Hematopoietic multipotent progenitor cell treated with erythropoietin and hydrocortisone succinate and interleukin-3 and kit ligand, for 15 days (in vitro differentiated cells): ENCODE measurements around the gene EZR.

Experiments
- DNase-seq: peaks from one replicate; pipeline ENCODE4 v3.0.0-alpha.2; 2015; ENCODE audit warnings: low spot score

The EZR gene

DNA sequence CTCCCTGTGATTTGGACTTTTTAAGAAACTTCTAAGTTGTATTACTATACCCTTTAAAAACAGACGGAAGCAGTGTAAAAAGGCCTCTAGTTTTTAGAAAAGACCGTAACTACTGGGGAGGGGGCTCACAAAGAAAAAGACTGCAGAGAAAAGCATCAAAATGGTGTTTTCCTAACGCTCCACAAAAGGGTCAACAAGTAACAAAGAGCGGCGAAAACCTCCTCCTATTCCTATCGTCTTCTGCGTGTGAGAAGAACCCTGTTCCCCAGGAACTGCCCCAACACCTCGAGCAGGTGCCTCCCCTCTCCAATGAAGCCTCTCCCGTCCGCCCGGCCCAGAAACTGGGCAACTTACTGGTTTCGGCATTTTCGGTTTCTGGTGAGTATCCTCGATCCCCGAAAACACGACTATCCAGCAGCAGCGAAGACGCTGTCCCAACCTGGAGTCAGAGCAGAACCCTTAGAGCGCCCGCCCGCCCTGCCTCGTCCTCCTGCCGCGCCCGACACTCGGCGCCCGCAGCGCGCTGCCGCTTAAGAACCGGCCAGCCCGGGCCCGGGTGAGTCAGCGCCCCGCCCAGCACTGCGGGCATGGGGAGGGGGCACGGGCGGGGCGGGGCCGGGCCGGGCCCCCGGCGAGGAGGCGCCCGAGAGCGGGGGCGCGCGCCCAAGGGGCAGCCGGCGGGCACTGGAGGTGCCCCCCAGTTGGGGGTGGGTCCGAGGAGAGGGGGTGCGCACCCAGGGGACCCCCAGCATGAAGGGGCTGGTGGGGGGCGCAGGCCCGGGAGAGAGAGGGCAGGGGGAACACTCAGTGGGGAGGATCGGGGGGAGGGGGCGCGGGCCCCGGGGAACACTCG is 1.2 kb downstream of the EZR start:
- DNase-seq: peak; percentile 73

DNA sequence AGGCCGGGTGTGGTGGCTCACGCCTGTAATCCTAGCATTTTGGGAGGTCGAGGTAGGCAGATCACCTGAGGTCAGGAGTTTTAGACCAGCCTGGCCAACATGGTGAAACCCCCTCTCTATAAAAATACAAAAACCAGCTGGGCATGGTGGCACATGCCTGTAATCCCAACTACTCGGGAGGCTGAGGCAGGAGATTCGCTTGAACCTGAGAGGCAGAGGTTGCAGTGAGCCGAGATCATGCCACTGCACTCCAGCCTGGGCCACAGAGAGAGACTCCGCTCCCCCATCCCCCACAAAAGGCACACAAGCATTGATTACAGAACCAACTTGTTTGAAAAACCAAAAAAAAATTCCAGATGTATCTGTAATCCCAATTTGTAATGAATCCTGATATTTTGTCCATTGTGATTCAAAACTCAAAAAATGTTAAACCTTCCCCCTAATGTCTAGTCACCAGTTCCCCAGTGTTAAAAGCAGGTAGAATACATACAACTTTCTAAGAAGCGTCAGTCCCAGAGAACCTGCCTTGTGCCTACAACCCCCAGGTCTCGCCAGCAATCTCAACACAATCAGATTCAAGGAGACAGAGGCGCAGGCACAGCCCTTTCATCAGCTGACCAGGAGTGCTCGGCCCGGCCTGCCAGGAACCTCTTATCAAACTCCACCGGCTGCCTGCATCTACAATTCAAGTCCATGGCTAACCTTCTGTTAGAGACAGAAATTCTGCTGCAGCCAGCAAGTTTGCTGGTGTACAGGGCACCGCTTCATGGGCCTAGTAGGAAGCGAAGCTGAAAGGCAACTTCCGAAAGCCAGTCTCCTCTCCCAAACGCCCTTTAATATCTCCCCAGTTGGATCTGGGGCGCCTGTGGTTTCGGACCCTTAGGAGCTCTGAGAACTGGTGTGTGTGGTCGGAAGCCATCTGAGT is 2.1 kb downstream of the EZR start:
- peak; percentile 76 for DNase-seq

DNA sequence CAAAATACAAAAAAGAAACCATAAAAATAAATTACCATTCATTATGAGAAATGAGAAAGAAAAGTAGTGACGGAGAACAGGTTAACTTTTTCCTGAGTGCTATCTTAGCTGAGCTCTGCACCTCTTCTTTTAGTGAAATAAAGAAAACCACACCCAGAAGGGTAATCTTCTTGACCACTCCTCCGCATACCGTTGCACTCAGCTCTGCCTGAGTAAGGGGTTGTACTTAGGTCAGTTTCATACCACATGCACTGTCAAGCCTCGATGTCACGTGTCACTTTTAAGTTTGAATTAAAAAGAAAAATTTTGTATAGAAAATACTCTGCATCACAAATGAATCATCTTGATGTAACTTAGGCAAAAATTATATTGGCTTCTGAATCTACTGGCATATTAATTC is 2.8 kb downstream of the EZR start:
- DNase-seq: no peak

DNA sequence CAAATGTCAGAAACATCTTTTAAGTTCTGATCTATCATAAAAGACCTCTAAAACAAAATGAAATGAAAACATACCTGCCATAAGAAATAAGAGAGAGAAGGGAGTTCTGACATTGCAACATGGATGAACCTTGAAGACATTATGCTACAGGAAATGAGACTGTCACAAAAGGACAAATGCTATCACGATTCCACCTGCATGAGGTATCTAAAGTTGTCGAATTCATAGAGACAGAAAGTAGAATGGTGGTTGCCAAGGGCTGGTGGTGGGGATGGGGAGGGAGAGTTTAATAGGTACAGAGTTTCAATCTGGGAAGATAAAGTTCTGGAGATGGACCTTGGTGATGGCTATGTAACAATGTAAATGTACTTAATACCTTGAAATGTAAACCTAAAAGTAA is 3.3 kb downstream of the EZR start:
- no peak for DNase-seq

DNA sequence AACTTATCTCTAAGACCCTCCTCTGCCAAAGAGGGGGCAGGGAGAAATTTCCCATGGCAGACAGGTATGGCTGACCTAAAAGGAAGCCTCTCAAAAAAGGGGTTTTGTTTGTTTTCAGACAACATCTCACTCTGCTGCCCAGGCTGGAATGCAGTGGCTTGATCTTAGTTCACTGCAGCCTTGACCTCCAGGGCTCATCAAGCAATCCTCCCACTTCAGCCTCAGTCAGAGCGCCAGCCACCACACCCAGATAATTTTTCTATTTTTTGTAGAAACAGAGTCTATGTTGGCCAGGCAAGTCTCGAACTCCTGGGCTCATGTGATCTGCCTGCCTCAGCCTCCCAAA is 3.8 kb downstream of the EZR start:
- DNase-seq: no peak

DNA sequence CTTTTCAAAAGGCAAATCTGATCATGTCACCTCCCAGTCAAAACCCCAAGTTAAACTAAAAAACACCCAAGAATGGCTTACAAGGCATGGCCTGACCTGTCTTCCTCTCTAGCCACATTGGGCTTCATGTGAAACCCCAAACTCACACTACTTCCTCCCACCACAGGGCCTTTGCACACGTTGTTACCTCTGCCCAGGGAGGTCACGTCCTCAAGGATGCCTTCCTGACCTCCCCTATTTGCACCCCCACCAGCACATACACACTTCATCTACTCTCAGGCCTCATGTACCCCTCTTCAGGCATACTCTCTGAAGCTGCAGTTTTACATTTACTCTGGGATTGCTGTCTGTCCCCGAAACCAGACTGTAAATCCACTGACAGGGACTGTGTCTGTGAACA is 6.1 kb downstream of the EZR start:
- no peak for DNase-seq

DNA sequence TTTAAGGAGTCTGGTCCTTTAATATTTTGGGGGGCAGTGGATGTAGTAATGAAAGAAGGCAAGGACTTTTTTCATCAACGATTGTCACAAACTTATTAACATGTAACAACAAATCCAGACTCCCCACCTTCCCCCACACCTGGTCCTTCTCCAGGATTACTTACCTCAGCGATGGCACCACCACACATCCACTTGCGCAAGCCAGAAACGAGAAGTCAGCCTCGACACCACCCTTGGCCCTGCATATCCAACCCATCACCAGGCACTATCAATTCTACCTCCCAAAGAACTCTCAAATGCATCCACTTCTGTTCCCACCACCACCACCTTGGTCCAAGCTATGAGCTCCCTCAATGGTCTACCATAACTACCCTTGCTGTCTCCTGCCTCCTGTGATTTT is 6.6 kb downstream of the EZR start:
- DNase-seq: no peak

DNA sequence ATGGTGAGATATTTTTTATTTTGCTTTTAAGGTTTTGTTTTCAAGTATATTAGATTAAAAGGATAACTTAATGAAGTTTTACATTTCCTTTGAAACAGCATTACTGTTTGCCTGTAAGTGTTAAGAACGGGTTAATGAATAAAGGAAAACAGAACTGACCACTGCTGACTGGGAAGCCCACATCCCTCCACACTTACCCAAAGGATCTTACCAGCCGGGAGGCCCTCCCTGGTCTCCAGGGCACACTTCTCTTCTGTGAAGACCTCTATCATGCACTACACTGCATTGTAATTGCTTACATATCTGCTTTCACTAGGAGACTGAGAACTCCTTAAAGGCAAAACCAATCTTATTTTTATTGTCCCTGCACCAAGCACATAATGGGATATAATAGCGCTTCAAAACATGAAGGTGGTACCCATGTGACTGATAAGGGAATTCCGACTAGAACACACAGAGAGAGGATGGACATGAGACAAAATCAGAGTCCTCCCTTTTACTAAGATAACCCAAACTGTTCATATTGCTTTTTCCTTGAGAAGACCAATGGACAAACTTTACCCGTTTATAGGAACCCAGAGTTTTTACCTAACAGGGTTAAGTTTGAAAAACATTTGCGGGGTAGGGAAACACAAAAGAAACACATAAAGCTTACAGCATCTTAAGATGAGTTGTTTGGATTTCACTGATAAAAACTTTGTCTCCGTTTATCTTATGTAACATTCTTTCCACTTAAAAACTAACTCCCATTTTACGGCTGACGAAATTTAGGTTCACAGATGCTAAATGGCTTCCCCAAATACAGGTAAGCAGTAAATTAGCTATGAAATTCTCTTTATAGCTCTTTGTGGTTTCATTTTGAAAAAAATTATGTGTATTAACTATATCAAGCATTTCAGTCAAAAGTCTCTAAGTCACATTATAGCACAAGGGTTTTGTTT is 8.7 kb downstream of the EZR start:
- DNase-seq: no peak

DNA sequence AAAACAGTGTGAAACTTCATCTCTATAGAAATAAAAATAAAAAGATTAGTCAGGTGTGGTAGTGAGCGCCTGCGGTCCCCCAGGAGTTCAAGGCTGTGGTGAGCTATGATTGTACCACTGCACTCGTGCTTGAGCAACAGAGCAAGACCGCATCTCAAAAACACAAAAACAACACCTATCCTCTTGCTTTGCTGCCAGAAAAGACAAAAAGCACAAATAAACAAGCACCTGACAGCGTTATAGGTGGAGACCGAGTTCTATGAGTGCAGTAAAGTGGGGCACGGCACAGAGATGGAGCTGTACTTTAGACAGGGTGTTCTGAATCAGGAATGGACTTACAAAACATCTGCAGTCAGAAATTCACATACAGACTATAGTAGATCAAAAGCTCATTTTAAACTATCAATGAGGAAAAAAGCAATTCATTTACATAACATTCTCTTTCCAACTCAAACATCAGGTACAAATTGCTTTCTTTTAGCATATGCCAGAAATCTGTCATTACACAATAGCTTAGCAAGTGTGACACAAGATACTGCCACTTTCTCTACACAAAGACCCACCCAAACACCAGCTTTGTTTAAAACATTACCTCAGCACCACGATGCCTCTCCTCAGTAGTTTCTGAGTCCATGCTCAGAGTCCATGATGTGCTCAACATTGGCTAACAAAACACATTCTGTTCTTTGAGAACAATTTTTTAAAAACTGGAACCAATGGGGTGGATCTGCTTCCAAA is 10.1 kb downstream of the EZR start:
- DNase-seq: no peak

DNA sequence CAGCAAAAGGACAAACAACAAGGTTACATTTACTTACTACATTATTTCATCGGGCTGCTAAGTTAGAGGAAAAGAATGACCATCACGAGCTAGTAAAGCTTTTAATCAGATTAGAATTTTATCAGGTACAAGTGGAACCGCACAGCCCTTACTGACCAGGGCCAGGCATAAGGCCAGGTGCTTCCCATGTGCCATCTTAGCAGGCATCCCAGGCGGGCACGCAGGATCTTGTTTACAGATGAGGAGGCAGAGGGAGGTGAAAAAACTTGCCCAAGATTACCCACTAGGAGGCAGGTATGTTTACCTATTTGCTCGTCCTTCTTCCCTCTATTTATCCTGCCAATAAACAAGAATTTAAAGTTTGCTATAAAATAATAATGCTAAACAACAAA is 10.7 kb downstream of the EZR start:
- no peak for DNase-seq

DNA sequence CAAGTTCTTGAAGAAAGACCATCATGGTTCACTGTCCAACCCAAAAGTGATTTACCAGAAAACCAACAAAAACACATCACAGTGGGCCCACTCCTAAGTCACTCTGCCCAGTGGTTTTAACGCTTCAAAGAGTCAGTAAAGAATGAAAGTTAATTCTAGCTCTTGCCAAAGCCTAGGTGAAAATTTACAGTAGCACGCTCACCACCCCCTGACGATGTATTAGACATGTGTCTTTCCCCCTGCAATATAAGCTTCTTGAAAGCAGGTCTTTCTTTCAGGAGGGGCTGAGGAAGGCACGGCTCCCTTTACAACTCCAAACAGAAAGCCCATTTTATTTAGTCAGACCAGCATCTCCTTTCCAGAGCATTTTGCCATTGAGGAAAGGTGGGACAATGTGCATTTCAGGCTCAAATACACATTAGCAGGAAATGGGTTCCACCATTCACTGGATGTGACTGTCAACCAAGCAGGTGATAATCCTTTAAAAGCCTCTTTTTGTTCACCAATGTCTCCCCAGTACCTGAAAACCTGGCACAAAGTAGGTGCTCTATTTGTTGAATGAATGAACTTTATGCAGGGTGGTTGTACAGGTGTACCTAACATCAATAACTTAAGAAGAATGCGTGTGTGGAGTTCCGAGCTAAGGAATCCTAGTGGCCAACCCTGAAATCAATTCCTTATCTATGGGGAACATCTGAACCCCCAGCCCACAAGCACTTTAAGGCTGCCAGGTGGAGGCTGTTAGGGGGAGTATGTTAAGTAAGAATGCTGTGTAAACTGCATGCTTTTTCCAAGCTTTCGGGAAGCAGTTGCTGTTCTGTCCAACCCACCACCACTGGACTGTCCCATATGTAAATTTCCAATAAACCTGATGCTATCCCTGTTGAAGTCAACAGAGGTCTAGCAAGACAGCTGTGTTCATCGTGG is 11.4 kb downstream of the EZR start:
- no peak for DNase-seq

DNA sequence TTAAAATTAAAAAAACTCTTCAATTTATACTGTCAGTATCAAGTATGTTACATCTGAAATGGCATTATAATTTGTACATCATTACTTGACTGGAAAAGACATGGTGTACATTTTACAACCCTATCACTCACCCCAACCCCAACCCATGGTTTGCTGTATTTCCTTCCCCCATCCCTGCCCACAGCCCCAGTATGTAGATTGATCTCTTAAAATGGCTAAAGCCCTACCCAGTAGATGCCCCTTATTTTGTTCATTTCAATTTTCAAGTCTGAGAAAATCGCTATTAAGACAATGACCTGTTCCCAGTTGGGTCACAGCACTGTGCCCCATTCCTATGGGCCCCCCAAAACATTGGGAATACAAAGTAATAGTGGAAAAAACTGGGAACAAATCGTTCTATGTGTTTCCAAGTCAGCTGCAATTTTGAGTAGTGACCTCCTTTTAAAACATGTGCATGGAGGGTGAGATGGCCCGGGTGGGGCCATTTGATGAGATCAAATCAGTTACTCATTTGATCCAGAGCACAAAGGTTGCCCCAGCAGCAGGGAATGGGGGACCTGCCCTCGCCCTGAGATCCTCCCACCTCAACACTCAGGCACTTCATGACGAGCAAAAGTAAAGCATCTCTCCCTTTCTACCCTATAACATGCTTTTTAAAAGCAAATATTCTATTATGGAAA is 13.3 kb downstream of the EZR start:
- DNase-seq: no peak

DNA sequence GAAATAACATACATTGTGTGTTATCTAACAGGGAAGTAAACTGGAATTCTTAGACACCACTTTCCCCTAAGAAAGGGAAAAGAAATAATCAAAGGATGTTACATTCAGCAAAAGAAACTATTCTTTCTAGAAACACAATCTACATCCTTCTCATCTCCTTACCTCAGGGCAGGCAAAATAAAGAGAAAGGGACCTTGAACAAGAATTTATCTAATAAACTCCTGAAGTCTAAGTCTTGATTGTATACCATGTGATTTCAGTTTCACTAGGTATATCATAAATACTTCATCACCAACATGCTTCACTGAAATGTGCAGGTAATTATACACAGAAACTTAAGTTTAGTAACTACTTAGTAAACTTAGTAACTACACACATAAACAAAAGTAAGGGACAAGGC is 15.0 kb downstream of the EZR start:
- DNase-seq: no peak

DNA sequence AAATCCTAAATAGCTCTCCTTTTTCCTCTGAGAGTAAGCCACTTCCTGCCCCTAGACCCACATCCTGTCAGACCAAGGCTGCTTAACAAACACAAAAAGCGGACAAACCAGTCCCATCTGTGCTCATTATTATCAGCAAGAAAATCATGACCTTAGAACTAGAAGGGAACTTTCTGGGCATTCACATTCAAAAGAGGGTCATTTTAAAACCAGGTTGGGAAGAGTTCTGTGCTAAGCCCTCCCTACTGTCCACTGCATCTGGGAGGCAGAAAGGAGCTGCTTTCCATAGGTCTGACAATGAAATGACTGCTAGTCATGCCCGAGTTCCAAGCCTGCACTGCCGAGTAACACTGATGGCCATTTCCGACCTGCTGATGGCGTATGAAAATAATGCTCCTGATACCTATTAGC is 15.4 kb downstream of the EZR start:
- no peak for DNase-seq

DNA sequence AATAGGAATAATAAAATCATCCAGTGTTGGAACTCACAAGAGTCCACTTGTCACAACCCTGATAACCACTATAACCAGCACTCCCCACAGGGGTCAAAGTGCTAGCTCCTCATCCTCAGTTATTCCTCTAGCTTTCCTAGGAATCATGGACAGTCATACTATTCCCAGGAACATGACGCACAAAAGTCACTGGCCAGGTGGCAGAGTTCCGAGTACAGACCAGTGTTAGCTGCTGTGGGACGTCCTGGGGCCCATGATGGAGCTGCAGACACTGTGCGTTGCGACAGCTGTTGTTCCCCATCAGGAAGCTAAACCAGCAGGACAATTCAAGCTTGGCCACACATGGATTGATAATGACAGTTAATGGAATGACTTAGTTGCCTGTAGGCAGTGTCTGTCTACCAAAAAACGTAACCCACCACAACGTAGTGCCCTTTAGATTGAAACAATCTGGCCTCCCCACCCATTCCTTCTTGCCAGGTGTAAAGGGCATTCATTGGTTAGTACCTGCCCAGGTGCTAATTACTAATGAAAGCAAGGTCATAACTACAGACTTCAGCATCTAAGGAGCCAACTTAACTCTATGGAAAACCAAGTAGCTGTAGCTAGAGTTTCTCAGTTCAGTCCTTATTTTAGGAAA is 17.4 kb downstream of the EZR start:
- DNase-seq: no peak

DNA sequence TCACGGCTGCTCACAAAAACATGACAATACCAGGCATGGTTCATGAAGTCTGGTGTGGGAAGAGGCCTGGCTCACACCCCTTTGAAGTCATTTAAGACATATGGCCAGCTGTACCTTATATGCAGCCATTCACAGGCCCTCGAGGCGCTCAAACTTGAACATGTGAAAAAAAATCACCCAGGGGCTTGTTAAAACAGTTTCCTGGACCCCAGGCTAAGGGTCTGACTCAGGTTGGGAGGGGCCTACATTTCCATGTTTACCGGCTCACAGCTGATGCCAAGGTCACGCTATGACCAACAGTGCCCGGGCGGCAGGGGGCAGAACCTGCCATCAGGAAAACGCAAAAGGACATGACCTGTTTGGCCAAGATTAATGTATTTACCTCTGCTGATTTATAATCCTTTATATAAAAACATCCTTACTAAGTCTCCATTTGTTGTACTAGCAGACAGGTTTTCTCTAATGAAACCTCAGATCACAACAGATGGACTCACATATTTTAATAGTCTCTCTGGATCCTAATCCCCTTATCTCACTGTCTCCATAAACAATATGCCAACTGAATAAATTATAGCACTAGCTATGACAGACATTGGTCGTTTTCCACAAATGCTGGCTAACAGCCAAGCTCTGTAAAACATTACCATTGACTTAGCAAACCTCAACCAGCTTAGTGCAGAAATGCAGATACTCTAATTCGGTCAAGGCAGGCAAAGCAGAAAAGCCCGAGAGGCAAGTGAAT is 19.9 kb downstream of the EZR start:
- peak; percentile 40 for DNase-seq

DNA sequence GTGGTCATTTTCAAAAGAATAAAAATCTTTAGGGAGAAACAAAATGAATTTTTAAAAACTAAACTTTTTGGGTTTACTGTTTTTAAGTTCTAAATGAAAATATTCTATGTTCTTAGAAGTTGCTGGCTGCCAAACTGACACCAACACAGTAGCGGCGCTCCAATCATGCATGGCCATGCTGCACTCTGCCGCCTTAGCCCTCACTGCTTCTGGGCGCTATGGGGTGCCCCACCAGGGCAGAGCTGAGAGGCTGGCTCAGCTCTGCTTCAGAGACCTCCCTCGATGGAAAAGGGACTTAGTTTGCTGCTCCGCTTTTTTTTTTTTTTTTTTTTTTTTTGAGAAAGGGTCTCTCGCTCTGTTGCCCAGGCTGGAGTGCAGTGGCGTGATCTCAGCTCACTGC is 20.9 kb downstream of the EZR start:
- DNase-seq: no peak
